SKM-1 treated with dmso at 0.1 percent for 144 hours (cell line): Measurements from ENCODE around the gene ZNF442.
"Not testable (repeated sequence)": the region's sequence is repeated elsewhere in the genome, so short reads cannot be mapped to it uniquely, and the experiment has no call there.

Experiments
- DNase-seq: peaks from one replicate; lab custom pipeline; 2025; ENCODE audit not compliant: unreplicated experiment; lab: John Stamatoyannopoulos, UW

The ZNF442 gene

DNA sequence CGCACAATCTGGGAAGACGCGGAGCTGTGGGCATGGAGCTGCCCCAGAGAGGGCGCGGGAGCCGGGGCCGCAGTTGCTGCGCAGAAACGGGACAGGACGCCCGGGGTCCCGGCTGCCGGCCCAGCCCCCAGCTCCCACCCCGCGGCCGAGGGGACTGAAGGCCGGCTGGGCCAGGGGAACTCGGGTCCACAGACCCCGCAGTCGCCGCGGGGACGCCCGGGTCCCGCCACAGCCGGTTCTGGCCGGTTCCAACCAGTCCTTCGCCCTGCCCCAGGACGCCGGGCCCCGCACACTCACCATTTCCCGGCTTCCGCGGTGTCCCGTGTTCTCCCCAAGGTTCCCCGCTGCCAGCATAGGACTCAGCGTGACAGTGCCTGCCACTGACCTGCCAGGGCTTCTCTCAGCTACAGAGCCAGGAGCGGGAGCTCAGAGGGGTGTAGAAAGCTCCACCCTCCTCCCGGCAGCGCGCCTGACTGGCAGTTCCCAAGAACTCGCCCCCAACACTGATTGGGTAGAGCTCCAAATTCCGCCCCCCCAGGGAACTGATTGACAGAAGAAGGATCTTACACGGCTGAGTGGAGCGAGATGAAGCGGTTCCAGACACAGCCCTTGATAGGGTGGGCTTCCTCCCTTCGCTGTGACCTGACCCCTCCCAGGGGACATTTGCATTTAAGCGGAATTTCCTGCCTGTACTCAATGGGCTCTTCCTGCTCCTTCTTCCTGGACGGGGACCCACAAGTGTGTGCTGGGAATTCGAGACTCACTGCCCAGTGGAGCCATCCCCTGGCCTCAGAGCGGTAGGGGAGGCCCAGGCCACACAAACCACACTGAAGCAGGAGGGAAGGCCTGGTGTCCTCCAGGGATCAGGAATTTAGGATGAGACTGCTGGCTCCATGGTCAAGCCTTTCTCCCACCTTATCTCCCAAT lies at the start of gene ZNF442:
Gene ZNF442 (minus strand): TSS at position 448 of the 927 bp plus-strand sequence. CDS start 2,052 bp downstream, outside the sequence.
- DNase-seq, result peak; percentile 94

GRCh38 chr19:12411893-12412292 lies 46.4 kb upstream of the ZNF442 start:
- DNase-seq, result peak; percentile 12

DNA sequence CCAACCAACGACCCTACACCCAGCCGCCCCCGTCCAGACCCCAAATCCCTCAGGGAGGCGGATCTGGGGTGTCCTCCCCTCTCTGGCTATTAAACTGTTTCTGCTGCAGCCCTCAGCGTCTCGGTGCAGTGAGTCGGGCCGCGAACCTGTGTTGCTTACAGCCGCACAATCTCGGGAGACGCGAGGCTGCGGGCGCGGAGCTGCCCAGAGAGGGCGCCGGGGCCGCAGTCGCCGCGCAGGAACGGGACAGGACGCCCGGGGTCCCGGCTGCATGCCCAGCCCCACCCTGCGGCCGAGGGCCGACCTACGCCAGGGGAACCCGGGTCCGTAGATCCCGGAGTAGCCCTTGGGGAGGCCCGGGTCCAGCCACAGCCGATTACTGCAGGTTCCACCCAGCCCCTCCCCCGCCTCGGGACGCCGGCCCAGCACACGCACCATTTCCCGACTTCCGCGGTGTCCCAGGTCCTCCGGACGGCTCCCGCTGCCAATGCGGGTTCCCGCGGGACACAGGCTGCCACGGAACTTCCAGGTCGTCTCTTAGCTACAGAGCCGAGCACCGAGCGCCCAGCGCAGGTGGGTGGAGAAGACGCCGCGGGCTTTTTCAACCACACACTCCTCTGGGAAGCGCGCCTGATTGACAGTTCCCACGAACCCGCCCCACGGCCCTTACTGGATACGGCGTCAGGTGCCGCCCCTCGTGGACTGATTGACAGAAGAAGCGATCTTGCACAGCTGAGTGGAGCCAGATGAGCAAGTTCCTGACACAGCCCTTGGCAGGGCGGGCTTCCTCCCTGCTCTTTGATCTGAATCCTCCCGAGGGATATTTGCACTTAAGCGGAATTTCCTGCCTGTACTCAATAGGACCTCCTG lies 35.4 kb upstream of the ZNF442 start, which contains the start of gene ZNF799:
Gene ZNF799 (minus strand): TSS at position 639 of the 870 bp plus-strand sequence. CDS start 201 bp downstream, at position 438.
- DNase-seq, result peak; percentile 89

GRCh38 chr19:12399901-12400632 lies 34.6 kb upstream of the ZNF442 start:
- not testable (repeated sequence) for DNase-seq

- not testable (repeated sequence) for DNase-seq
Measured at GRCh38 chr19:12391148-12391547, 25.7 kb upstream of the ZNF442 start.

DNA sequence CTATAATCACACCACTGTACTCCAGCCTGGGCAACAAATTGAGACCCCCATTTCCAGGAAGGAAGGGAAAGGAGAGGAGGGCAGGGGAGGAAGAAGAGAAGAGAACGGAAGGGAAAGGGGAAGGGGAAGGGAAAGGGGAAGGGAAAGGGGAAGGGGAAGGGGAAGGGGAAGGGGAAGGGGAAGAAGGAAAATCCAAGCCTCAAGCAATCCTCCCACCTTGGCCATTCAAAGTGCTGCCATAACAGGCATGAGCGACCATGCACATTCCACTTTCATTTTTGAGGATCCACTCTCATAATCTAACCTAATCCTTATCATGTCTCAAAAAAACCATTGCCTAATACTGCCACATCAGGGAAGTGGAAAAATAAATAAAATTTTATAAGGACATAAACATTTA lies 20.9 kb upstream of the ZNF442 start:
- not testable (repeated sequence) for DNase-seq

- DNase-seq, result no peak
Measured at GRCh38 chr19:12380444-12380737, 14.9 kb upstream of the ZNF442 start.

DNA sequence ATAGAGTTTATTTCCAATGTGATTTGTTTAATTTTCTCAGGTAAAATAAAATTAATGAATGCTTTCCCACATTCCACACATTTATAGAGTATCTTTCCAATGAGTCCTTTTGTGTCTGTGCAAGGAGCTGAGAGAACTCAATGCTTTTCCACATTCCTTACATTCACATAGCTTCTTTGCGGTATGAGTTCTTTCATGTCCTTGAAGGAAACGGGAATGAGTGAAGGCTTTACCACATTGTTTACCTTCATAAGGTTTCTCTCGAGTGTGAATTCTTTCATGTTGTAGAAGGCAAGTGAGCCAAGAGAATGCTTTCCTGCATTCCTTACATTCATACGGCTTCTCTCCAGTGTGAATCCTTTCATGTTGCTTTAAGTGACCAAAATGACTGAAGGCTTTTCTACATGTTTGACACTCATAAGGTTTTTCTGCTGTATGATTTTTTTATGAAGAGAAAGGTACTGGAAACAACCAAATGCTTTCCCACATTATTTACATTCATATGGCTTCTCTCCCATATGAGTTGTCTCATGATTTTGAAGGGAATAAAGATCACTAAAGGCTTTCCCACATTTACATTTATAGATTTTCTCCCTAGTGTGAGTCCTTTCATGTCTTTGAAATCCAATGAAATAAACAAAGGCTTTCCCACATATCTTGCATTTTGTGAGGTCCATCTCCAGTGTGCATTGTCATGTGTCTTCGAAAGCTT lies 14.4 kb upstream of the ZNF442 start:
- DNase-seq, result no peak

DNA sequence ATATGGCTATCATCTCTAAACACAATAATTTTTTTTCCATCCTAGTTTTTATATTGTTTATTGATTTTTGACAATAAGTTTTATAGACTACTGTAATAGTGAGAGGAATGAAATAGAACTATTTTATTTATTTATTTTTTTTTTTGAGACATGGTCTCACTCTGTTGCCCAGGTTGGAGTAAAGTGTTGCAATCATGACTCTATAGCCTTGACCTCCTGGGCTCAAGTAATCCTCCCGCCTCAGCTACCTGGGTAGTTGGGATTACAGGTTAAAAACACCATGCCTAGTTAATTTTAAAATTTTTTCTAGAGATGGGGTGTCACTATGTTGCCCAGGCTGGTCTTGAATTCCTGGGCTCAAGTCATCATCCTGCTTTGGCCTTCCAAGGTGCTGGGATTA lies 8.5 kb upstream of the ZNF442 start:
- DNase-seq, result no peak

- no peak for DNase-seq
Measured at GRCh38 chr19:12364391-12365235, 870 bp downstream of the ZNF442 start.

DNA sequence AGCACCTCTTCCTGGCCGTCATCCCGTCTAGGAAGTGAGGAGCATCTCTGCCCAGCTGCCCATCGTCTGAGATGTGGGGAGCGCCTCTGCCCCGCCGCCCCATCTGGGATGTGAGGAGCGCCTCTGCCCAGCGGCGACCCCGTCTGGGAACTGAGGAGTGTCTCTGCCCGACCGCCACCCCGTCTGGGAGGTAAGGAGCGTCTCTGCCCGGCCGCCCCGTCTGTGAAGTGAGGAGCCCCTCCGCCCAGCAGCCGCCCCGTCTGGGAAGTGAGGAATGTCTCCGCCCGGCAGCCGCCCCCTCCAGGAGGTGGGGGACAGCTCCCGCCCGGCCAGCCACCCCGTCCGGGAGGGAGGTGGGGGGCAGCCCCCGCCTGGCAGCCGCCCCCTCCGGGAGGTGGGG lies 3.2 kb downstream of the ZNF442 start:
- not testable (repeated sequence) for DNase-seq

GRCh38 chr19:12353375-12353774 lies 12.1 kb downstream of the ZNF442 start:
- DNase-seq, result no peak

DNA sequence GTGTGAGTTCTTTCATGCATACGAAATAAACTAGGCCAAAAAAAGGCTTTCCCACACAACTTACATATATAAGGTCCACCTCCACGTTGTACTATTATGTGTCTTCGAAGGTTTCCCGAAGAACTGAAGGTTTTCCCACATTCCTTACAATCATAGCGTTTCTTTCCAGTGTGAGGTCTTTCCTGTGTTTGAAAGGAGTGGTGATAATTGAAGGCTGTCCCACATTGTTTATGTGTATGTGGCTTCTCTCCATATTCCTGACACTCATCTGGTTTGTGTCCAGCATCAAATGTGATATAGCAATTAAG lies 14.6 kb downstream of the ZNF442 start:
- DNase-seq, result no peak

DNA sequence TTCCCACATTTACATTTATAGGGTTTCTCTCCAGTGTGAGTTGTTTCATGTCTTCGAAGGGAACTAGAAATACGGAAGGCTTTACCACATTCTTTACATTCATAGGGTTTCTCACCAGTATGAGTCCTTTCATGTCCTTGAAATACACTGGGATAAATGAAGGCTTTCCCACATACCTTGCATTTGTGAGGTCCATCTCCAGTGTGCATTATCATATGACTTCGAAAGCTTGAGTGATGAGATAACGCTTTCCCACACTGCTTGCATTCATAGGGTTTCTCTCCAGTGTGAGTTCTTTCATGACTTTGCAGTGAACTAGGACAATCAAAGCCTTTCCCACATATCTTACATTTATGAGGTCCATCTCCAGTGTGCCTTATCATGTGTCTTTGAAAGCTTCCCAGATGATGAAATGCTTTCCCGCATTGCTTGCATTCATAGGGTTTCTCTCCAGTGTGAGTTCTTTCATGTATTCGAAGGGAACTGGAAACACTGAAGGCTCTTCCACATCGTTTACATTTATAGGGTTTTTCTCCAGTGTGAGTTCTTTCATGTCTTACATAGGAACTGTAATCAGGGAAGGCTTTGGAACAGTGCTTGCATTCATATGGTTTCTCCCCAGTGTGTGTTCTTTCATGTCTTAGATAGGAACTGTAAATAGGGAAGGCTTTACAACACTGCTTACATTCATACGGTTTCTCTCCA lies 15.1 kb downstream of the ZNF442 start:
- DNase-seq, result no peak

GRCh38 chr19:12346896-12347295 lies 18.6 kb downstream of the ZNF442 start:
- no peak for DNase-seq

DNA sequence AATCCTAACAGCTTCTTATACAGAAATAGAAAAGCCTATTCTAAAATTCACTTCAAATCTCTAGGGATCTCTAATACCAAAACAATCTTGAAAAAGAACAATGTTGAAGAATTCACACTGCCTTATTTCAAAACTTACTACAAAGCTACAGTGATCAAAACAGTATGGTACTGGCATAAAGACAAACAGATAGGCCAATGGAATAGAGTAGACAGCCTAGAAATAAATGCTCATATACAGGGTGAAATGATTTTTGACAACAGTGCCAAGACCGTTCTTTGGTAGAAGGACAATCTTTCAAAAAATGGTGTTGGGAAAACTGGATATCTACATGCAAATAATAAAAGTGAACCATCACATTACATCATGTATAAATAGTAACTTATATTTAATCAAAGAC lies 20.3 kb downstream of the ZNF442 start:
- DNase-seq, result no peak

- DNase-seq, result peak; percentile 95
Measured at GRCh38 chr19:12333162-12334159, 32.0 kb downstream of the ZNF442 start, which contains the start of gene ZNF563. Gene ZNF563, minus strand, starts transcription at chr19:12333633. Its CDS starts 151 bp downstream, at chr19:12333482.
